Measurements from ENCODE around the gene NCKAP5. TPM values are rescaled to one million over a fixed set of nuclear protein-coding genes. Genes with fewer than 3 reads are reported as not detected.

Gene NCKAP5
- total and polyA plus RNA-seq, 2 of the 13 experiments (the other 11 are each of a cell fraction or from before 2014, with no cell fraction given) = 0.01 TPM; not detected in 1

- in situ Hi-C loops (cut with HindIII; ENCODE audit: extremely low pct_ligation_motif_present, low pct_unique_long_range_greater_than_20kb) (no loop called here), intact Hi-C loops (cut with micrococcal nuclease; ENCODE audit: unreplicated experiment) (no loop called here)
- Histone ChIP-seq H3K27ac (ENCODE audit: extremely low read length, insufficient read depth, low read length) (no peak overlapping the region), H3K4me3 (replicated peaks in 1 of 3; ENCODE audit: insufficient read depth in 1 of 3, low read depth in 2 of 3, low read length in 3 of 3) (no peak overlapping the region), H3K36me3 (replicated peaks in 1 of 2; ENCODE audit: control insufficient read depth in 1 of 2, insufficient read depth in 2 of 2, low read length in 2 of 2) (no peaks in the 10 kb centered on the region), H3K27me3 (ENCODE audit: control insufficient read depth in 1 of 2, insufficient read depth in 2 of 2, low read length in 2 of 2) (no peaks in the 10 kb centered on the region), H3K79me2 (ENCODE audit: insufficient read depth, low read length) (no peaks in the 10 kb centered on the region), H4K20me1 (ENCODE audit: insufficient read depth, low read length) (no peaks in the 10 kb centered on the region), H3K9me3 (ENCODE audit: low read length) (no peaks in the 10 kb centered on the region), H3K9ac (ENCODE audit: insufficient read depth, low read depth, low read length) (no peak overlapping the region), H2AFZ (ENCODE audit: low read length) (no peak overlapping the region), H3K4me1 (ENCODE audit: insufficient read depth, low read length) (no peaks in the 10 kb centered on the region), H3K4me2 (ENCODE audit: low read depth, low read length) (no peak overlapping the region)
- FAIRE-seq (no peak), DNase-seq (ENCODE audit: low spot score) (no peak), ATAC-seq (no peak)
- 2% methylated on average over 2 of the region's 2 CpGs for WGBS (ENCODE audit: low lambda C conversion rate)
- CTCF ChIA-PET (ENCODE audit: low intra/inter-chr PET ratio, low total read pairs) = no interaction called here
- BruUV-seq (replicated peaks) = no TSS peak
- no peak for TF ChIP-seq ZNF121 (CRISPR knock-in tag; IDR thresholded peaks at IDR 0.05)
- no peak for TF ChIP-seq BRD4 (CRISPR knock-in tag; IDR thresholded peaks at IDR 0.05)
- TF ChIP-seq, protein P1, sequence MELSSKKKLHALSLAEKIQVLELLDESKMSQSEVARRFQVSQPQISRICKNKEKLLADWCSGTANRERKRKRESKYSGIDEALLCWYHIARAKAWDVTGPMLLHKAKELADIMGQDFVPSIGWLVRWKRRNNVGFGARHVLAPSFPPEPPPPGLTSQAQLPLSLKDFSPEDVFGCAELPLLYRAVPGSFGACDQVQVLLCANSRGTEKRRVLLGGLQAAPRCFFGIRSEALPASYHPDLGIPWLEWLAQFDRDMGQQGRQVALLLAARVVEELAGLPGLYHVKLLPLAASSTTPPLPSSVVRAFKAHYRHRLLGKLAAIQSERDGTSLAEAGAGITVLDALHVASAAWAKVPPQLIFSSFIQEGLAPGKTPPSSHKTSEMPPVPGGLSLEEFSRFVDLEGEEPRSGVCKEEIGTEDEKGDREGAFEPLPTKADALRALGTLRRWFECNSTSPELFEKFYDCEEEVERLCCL (CRISPR knock-in tag; IDR thresholded peaks at IDR 0.05; ENCODE audit: borderline replicate concordance) = no peak
- TF ChIP-seq JUNB (CRISPR knock-in tag; IDR thresholded peaks at IDR 0.05; ENCODE audit: borderline replicate concordance) = no peak
- no peak for TF ChIP-seq ZFP37 (CRISPR knock-in tag; IDR thresholded peaks at IDR 0.05; ENCODE audit: borderline replicate concordance)
- no peak for TF ChIP-seq ATF4 (CRISPR knock-in tag; IDR thresholded peaks at IDR 0.05)
- TF ChIP-seq ZNF446 (CRISPR knock-in tag; IDR thresholded peaks at IDR 0.05) = no peak
- no peak for TF ChIP-seq ZNF224 (CRISPR knock-in tag; IDR thresholded peaks at IDR 0.05)
- TF ChIP-seq ZMYM2 (CRISPR knock-in tag; IDR thresholded peaks at IDR 0.05) = no peak
- no peak for TF ChIP-seq GABPA (IDR thresholded peaks at IDR 0.05; ENCODE audit: low read depth, low read length)
- TF ChIP-seq GABPA (CRISPR knock-in tag; IDR thresholded peaks at IDR 0.05; ENCODE audit: low read depth) = no peak
- no peak for TF ChIP-seq CHD4 (IDR thresholded peaks at IDR 0.05; ENCODE audit: borderline replicate concordance, low read length)
- no peak for TF ChIP-seq PHF21A (CRISPR knock-in tag; IDR thresholded peaks at IDR 0.05)
- TF ChIP-seq, protein P2, sequence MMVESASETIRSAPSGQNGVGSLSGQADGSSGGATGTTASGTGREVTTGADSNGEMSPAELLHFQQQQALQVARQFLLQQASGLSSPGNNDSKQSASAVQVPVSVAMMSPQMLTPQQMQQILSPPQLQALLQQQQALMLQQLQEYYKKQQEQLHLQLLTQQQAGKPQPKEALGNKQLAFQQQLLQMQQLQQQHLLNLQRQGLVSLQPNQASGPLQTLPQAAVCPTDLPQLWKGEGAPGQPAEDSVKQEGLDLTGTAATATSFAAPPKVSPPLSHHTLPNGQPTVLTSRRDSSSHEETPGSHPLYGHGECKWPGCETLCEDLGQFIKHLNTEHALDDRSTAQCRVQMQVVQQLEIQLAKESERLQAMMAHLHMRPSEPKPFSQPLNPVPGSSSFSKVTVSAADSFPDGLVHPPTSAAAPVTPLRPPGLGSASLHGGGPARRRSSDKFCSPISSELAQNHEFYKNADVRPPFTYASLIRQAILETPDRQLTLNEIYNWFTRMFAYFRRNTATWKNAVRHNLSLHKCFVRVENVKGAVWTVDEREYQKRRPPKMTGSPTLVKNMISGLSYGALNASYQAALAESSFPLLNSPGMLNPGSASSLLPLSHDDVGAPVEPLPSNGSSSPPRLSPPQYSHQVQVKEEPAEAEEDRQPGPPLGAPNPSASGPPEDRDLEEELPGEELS (CRISPR knock-in tag; IDR thresholded peaks at IDR 0.05) = no peak
- POLR2A ChIA-PET = no interaction called here
Measured at GRCh38 chr2:133553838-133554408, 14.3 kb downstream of the NCKAP5 start.

Data from HepG2 (cell line).